AG04449 (cell line): ENCODE data around the gene BABAM1.

Experiments
- CTCF ChIA-PET: fragments of 350-600 bp; formaldehyde crosslinking; extraction: SDS; loops from one replicate; lab custom pipeline; 2021; ENCODE audit warnings: antibody characterized with exemption; lab: Yijun Ruan, JAX
- POLR2A ChIA-PET: fragments of 400-600, 350-600 bp; formaldehyde crosslinking; extraction: SDS; loops from one replicate; lab custom pipeline; 2020; ENCODE audit warnings: antibody characterized with exemption, inconsistent platforms; lab: Yijun Ruan, JAX
- DNase-seq: peaks from one replicate; pipeline ENCODE4 v3.0.0-alpha.2; 2010; ENCODE audit warnings: low read depth, low spot score
- H3K4me3 ChIP-seq: 2 replicates; pipeline ENCODE4 v1.5.1; 2011; ENCODE audit warnings: low read depth, mild to moderate bottlenecking, control low read depth, low read length
- CTCF ChIP-seq: IDR thresholded peaks from one replicate; pipeline ENCODE4 v1.5.1; 2011; ENCODE audit warnings: mild to moderate bottlenecking, moderate library complexity, low read length, control low read depth, inconsistent platforms; ENCODE audit not compliant: insufficient read depth; ENCODE audit errors: missing control alignments

Gene BABAM1

GRCh38 chr19:17235971-17236777 lies 31.1 kb upstream of the BABAM1 start:
- ChIA-PET CTCF (interaction anchor here (1.0 to 3.9 kb wide), 11 partner anchors 8 to 171 kb away, joined by 3 to 25 read pairs (median 5); partner anchors contain the start of genes OCEL1, USE1 and USHBP1), POLR2A (interaction anchor here (0.9 to 1.3 kb wide), 3 partner anchors 10 to 21 kb away, joined by 4 to 12 read pairs (median 4); partner anchors contain the start of genes OCEL1 and USE1)
- TF ChIP-seq CTCF = no peak
- DNase-seq = no peak
- H3K4me3 ChIP-seq = peak overlapping the region; percentile 59

GRCh38 chr19:17236811-17237543 lies 30.3 kb upstream of the BABAM1 start:
- H3K4me3 ChIP-seq = no peak overlapping the region
- ChIA-PET POLR2A (interaction anchor here (1.3 kb wide), 1 partner anchor 11 kb away, joined by 4 read pairs; the partner anchor contains the start of gene OCEL1), CTCF (interaction anchor here (0.6 to 3.9 kb wide), 3 partner anchors 11 to 171 kb away, joined by 4 to 25 read pairs (median 6); partner anchors contain the start of gene OCEL1)

GRCh38 chr19:17237747-17238706 lies 29.2 kb upstream of the BABAM1 start:
- H3K4me3 ChIP-seq = no peak overlapping the region
- ChIA-PET POLR2A (interaction anchor here (1.3 kb wide), 1 partner anchor 12 kb away, joined by 4 read pairs; the partner anchor contains the start of gene OCEL1), CTCF (interaction anchor here (3.9 kb wide), 1 partner anchor 12 kb away, joined by 25 read pairs; the partner anchor contains the start of gene OCEL1)
- no peak for DNase-seq
- no peak for TF ChIP-seq CTCF

More at GRCh38 chr19:17236811-17237543, 30.3 kb upstream of the BABAM1 start:
- no peak for DNase-seq
- no peak for TF ChIP-seq CTCF

GRCh38 chr19:17240062-17240752 lies 27.0 kb upstream of the BABAM1 start:
- H3K4me3 ChIP-seq = no peak overlapping the region
- TF ChIP-seq CTCF = no peak
- ChIA-PET POLR2A (interaction anchor here (0.8 kb wide), 1 partner anchor 25 kb away, joined by 3 read pairs; no protein-coding TSS in a partner anchor), CTCF (no interaction called here)
- no peak for DNase-seq

GRCh38 chr19:17240826-17241399 lies 26.3 kb upstream of the BABAM1 start:
- DNase-seq = no peak
- no peak for TF ChIP-seq CTCF
- ChIA-PET CTCF (interaction anchor here (1.0 kb wide), 1 partner anchor 13 kb away, joined by 4 read pairs; no protein-coding TSS in a partner anchor), POLR2A (no interaction called here)
- H3K4me3 ChIP-seq = no peak overlapping the region
